ENCODE results near the gene GDI2.
"Not testable (repeated sequence)": the region's sequence is repeated elsewhere in the genome, so short reads cannot be mapped to it uniquely, and the experiment has no call there.

GRCh38 chr10:5836181-5836580, 22.9 kb upstream of the GDI2 start:
- not testable (repeated sequence) for TF ChIP-seq ZBTB7B (CRISPR knock-in tag; IDR thresholded peaks at IDR 0.05); JUND (CRISPR knock-in tag; IDR thresholded peaks at IDR 0.05); MEF2D (CRISPR knock-in tag; IDR thresholded peaks at IDR 0.05); ZNF639 (CRISPR knock-in tag; conservative IDR thresholded peaks at IDR 0.05); CCAR2 (optimal IDR thresholded peaks at IDR 0.05; ENCODE audit: low read depth, low read length); MYNN (CRISPR knock-in tag; IDR thresholded peaks at IDR 0.05; ENCODE audit: low read depth); EZH2 (conservative IDR thresholded peaks at IDR 0.05; ENCODE audit: low read depth, low read length); ZNF253 (CRISPR knock-in tag; IDR thresholded peaks at IDR 0.05; ENCODE audit: borderline replicate concordance); ZBTB8A (CRISPR knock-in tag; IDR thresholded peaks at IDR 0.05; ENCODE audit: borderline replicate concordance, low read depth); MTF1 (CRISPR knock-in tag; IDR thresholded peaks at IDR 0.05)
